ENCODE data around the gene UCK1. TPM values are rescaled to one million over a fixed set of nuclear protein-coding genes. Genes with fewer than 3 reads are reported as not detected.

UCK1 gene
- total and polyA plus RNA-seq, 4 donors, result 13.4 to 34.1 (median 24.0) TPM

GRCh38 chr9:131484560-131485185 is 46.4 kb downstream of the UCK1 start:
- H3K4me3 ChIP-seq (ENCODE audit: low read depth in 1 of 3, low read length in 3 of 3), result no peak overlapping the region
- peaks cover 41 to 95% (median 73%) of the 10 kb centered on the region in 4 donors for H3K36me3 ChIP-seq (ENCODE audit: control insufficient read depth in 4 of 4, insufficient read depth in 3 of 4, low read depth in 1 of 4, low read length in 3 of 4)
- WGBS, result 96% methylated on average over 15 of the region's 15 CpGs
- no peak for TF ChIP-seq FOXA1 (IDR thresholded peaks at IDR 0.05)
- TF ChIP-seq FOXA2 (IDR thresholded peaks at IDR 0.05), result no peak
- no peak for TF ChIP-seq HNF4G (IDR thresholded peaks at IDR 0.05)
- no peak for TF ChIP-seq RXRA (IDR thresholded peaks at IDR 0.05)
- no peak for TF ChIP-seq HNF4A (conservative IDR thresholded peaks at IDR 0.05)
- no peak for TF ChIP-seq GABPA (IDR thresholded peaks at IDR 0.05 in 1 of 2, conservative IDR thresholded peaks at IDR 0.05 in 1 of 2)
- TF ChIP-seq EGR1 (IDR thresholded peaks at IDR 0.05; ENCODE audit: low read depth in 2 of 2), result no peak
- no peak for TF ChIP-seq SP1 (IDR thresholded peaks at IDR 0.05)
- TF ChIP-seq RAD21 (IDR thresholded peaks at IDR 0.05), result no peak
- TF ChIP-seq NR2F2 (IDR thresholded peaks at IDR 0.05), result no peak
- no peak for TF ChIP-seq JUND (IDR thresholded peaks at IDR 0.05)
- no peak for TF ChIP-seq CTCF (IDR thresholded peaks at IDR 0.05; ENCODE audit: low read depth, low read length, missing input control)
- TF ChIP-seq YY1 (IDR thresholded peaks at IDR 0.05), result no peak
- no peak for TF ChIP-seq TAF1 (conservative IDR thresholded peaks at IDR 0.05)
- TF ChIP-seq ATF3 (IDR thresholded peaks at IDR 0.05), result no peak
- no peak for TF ChIP-seq REST (IDR thresholded peaks at IDR 0.05)
- no peak for TF ChIP-seq ZBTB33 (IDR thresholded peaks at IDR 0.05)
- no peak for TF ChIP-seq MAX (IDR thresholded peaks at IDR 0.05)
- H3K27ac ChIP-seq (ENCODE audit: low read depth in 1 of 2, low read length in 2 of 2), result no peak overlapping the region
- DNase-seq (ENCODE audit: low spot score), result no peak
- H3K9ac ChIP-seq (ENCODE audit: low read depth in 1 of 2, low read length in 2 of 2), result no peak overlapping the region
- no peaks in the 10 kb centered on the region for H3K9me3 ChIP-seq (ENCODE audit: control insufficient read depth in 4 of 4, low read length in 3 of 4)
- H3K27me3 ChIP-seq (ENCODE audit: control insufficient read depth in 4 of 4, insufficient read depth in 4 of 4, low read length in 3 of 4), result no peaks in the 10 kb centered on the region
- H3K4me1 ChIP-seq (ENCODE audit: control insufficient read depth in 4 of 4, insufficient read depth in 4 of 4, low read length in 3 of 4), result no peaks in the 10 kb centered on the region

All from liver (tissue), 9 donors.